Activated CD8-positive, alpha-beta T cell treated with anti-CD3 and anti-CD28 coated beads for 36 hours (primary cell): ENCODE data around the gene PTAFR. TPM values are rescaled to one million over a fixed set of nuclear protein-coding genes. Genes with fewer than 3 reads are reported as not detected.

ENCODE experiments used
- ATAC-seq: fragments of 200-7000 bp; cut with Tn5 transposase; one replicate; pipeline ENCODE4 v1.10.0; 2021; ENCODE audit warnings: mild to moderate bottlenecking, moderate library complexity
- CTCF ChIA-PET: fragments of 350-600 bp; sonication (Branson Sonifier 250); formaldehyde crosslinking; loops from one replicate; lab custom pipeline; 2021; ENCODE audit warnings: antibody characterized with exemption; lab: Charles Lee
- POLR2A ChIA-PET: fragments of 350-600 bp; sonication (Branson Sonifier 250); formaldehyde crosslinking; loops from one replicate; lab custom pipeline; 2021; ENCODE audit warnings: antibody characterized with exemption; lab: Charles Lee
- DNase-seq: peaks from one replicate; pipeline ENCODE4 v3.0.0-alpha.2; 2020
- H3K27ac Mint-ChIP-seq: one replicate; pipeline ENCODE4 v1.8.0; 2021; ENCODE audit warnings: mild to moderate bottlenecking, mixed read lengths
- H3K27me3 Mint-ChIP-seq: one replicate; pipeline ENCODE4 v1.8.0; 2021; ENCODE audit warnings: mixed read lengths
- H3K36me3 Mint-ChIP-seq: one replicate; pipeline ENCODE4 v1.8.0; 2021; ENCODE audit warnings: low read depth, mixed read lengths
- H3K4me1 Mint-ChIP-seq: one replicate; pipeline ENCODE4 v1.8.0; 2021; ENCODE audit warnings: low read depth, mixed read lengths
- H3K4me3 Mint-ChIP-seq: one replicate; pipeline ENCODE4 v1.8.0; 2021; ENCODE audit warnings: mild to moderate bottlenecking, moderate library complexity, mixed read lengths
- H3K9me3 Mint-ChIP-seq: one replicate; pipeline ENCODE4 v1.8.0; 2021; ENCODE audit warnings: mixed read lengths
- intact Hi-C: fragments of 100-400 bp; cut with micrococcal nuclease; formaldehyde crosslinking; loops from one replicate; pipeline ENCODE4 v1.10.0; 2022
- total RNA-seq, 2 experiments: library from RNA; stranded (reverse); gene quantifications; one replicate each; pipeline ENCODE4 v1.2.3, GENCODE V29; 2021
- TF ChIP-seq, protein P1 (sequence below): fragments of 200-600 bp; IDR thresholded peaks from one replicate; pipeline ENCODE4 v1.8.0; 2022; ENCODE audit warnings: antibody characterized with exemption, mild to moderate bottlenecking

The PTAFR gene
- total RNA-seq, 2 experiments from 2014 or later: 0.16 to 0.25 TPM

DNA sequence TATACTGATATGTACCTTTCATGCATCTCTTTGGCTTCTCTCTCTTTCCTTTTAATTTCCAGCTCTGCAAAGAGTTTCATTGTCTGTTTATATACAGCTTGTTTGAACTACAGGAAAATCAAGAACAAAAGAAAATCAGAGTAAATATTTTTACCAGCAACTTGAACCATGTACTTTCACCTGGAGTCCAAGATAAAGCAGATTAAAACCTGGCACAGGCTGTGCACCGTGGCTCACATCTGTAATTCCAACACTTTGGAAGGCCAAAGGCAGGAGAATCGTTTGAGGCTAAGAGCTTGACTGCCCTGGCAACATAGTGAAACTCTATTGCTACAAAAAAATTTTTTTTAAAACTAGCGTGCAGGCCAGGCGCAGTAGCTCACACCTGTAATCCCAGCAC, 28.8 kb upstream of the PTAFR start:
- POLR2A ChIA-PET: interaction anchor here (1.1 to 1.2 kb wide), 2 partner anchors 27 to 296 kb away, joined by 3 to 4 read pairs; no protein-coding TSS in a partner anchor
- Mint-ChIP-seq H3K36me3 (peaks cover 44% of the 10 kb centered on the region), H3K9me3 (no peaks in the 10 kb centered on the region), H3K27ac (no peak overlapping the region), H3K4me3 (no peak overlapping the region), H3K27me3 (no peaks in the 10 kb centered on the region), H3K4me1 (peaks cover 14% of the 10 kb centered on the region)
- no peak for DNase-seq
- TF ChIP-seq, protein P1, sequence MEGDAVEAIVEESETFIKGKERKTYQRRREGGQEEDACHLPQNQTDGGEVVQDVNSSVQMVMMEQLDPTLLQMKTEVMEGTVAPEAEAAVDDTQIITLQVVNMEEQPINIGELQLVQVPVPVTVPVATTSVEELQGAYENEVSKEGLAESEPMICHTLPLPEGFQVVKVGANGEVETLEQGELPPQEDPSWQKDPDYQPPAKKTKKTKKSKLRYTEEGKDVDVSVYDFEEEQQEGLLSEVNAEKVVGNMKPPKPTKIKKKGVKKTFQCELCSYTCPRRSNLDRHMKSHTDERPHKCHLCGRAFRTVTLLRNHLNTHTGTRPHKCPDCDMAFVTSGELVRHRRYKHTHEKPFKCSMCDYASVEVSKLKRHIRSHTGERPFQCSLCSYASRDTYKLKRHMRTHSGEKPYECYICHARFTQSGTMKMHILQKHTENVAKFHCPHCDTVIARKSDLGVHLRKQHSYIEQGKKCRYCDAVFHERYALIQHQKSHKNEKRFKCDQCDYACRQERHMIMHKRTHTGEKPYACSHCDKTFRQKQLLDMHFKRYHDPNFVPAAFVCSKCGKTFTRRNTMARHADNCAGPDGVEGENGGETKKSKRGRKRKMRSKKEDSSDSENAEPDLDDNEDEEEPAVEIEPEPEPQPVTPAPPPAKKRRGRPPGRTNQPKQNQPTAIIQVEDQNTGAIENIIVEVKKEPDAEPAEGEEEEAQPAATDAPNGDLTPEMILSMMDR: no peak
- CTCF ChIA-PET: interaction anchor here (1.3 to 2.5 kb wide), 2 partner anchors 15 to 114 kb away, joined by 6 to 17 read pairs; no protein-coding TSS in a partner anchor
- intact Hi-C loops: no loop called here
- ATAC-seq: no peak

DNA sequence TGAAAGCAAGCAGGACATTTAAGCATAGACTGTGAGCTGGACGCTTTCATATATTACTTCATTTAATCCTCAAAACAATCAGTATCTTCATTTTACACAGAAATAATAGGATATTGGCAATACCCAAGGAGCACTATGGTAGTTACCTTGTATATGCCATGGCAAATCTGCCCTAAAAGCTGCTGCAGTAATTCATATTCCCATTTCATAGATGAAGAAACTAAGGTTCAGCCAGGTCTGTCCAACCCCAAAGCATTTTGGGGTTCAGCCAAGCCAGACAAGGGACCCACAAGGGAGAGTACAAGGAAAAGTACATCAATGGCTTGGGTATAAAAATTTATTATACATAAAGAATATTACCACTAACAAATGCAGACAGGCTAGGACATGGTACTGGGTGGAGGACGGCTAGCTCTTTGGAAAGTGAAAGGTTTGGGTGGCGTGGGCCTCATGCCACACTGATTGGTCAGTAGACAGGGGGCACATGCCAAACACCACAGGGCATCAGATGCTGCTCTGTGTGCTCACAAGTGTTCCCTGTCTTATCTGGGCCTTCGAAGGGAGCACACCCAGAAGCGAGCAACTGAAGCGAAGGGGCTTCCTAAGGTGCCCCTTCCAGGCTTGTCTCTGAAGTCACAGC, 23.9 kb upstream of the PTAFR start:
- intact Hi-C loops: loop anchor here (1.0 kb wide), 1 partner anchor 31 kb away; no protein-coding TSS in a partner anchor
- ChIA-PET POLR2A (interaction anchor here (0.7 to 1.6 kb wide), 8 partner anchors 13 to 308 kb away, joined by 3 to 11 read pairs (median 4); partner anchors contain the start of gene EYA3), CTCF (interaction anchor here (0.6 to 3.3 kb wide), 4 partner anchors 9 to 113 kb away, joined by 3 to 12 read pairs (median 9); partner anchors contain the start of gene EYA3)
- Mint-ChIP-seq H3K4me1 (peaks cover 43% of the 10 kb centered on the region), H3K9me3 (peaks cover 11% of the 10 kb centered on the region), H3K36me3 (peaks cover 65% of the 10 kb centered on the region), H3K4me3 (peak overlapping the region; percentile 23), H3K27me3 (no peaks in the 10 kb centered on the region), H3K27ac (peak overlapping the region; percentile 97)
- TF ChIP-seq, protein P1: no peak
- DNase-seq: no peak
- ATAC-seq: no peak

GRCh38 chr1:28199328-28200233, 23.1 kb upstream of the PTAFR start:
- CTCF ChIA-PET: interaction anchor here (0.6 to 3.3 kb wide), 4 partner anchors 9 to 112 kb away, joined by 3 to 12 read pairs (median 9); partner anchors contain the start of gene EYA3
- Mint-ChIP-seq H3K4me3 (peak overlapping the region; percentile 38), H3K27me3 (no peaks in the 10 kb centered on the region), H3K36me3 (peaks cover 63% of the 10 kb centered on the region), H3K9me3 (peaks cover 11% of the 10 kb centered on the region), H3K4me1 (peaks cover 43% of the 10 kb centered on the region), H3K27ac (peak overlapping the region; percentile 97)
- intact Hi-C loops: loop anchor here (1.0 kb wide), 1 partner anchor 30 kb away; no protein-coding TSS in a partner anchor
- TF ChIP-seq, protein P1: no peak
- ATAC-seq (peak; percentile 88), DNase-seq (peak; percentile 92)
- POLR2A ChIA-PET: interaction anchor here (0.7 to 1.6 kb wide), 10 partner anchors 13 to 308 kb away, joined by 3 to 11 read pairs (median 4); partner anchors contain the start of gene EYA3

DNA sequence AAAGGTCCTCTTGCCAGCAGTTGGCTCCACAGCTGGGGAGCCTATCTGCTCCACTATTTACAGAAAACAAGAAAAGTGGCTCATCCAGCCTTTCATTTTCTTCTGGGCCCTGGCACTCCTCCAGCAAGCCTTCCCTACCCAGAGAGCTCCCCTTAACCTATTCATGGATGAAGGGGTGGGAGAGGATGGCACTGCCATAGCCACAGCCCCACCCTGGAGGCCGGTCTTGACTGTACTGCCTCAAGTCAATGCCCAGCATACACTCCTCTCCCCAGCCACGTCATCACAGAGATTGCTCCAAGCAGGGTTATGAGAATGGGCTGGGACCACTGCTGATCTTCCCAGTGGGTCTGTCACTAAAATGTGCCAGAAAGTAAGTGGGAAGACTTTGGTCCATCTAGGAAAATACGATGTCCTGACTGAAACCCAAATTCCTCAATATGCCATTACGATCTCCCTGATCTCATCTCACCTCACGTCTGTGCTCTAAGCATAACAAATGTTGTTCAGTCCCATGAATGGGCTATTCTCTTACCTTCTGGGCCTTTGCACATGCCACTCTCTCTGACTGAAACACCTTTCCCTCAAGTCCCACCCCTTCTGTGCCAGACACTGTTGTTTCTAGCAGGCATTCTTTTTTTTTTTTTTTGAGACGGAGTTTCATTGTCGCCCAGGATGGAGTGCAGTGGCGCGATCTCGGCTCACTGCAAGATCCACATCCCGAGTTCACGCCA, 21.4 kb upstream of the PTAFR start:
- ChIA-PET POLR2A (interaction anchor here (1.3 to 2.2 kb wide), 3 partner anchors 14 to 54 kb away, joined by 4 to 6 read pairs (median 6); no protein-coding TSS in a partner anchor), CTCF (interaction anchor here (3.3 kb wide), 1 partner anchor 110 kb away, joined by 11 read pairs; the partner anchor contains the start of gene EYA3)
- Mint-ChIP-seq H3K4me1 (peaks cover 43% of the 10 kb centered on the region), H3K27ac (peak overlapping the region; percentile 72), H3K4me3 (no peak overlapping the region), H3K27me3 (no peaks in the 10 kb centered on the region), H3K9me3 (peaks cover 11% of the 10 kb centered on the region), H3K36me3 (peaks cover 56% of the 10 kb centered on the region)
- TF ChIP-seq, protein P1: no peak
- no peak for DNase-seq
- intact Hi-C loops: no loop called here
- ATAC-seq: no peak
